Endometrial microvascular endothelial cells (primary cell): ENCODE measurements around the gene KRTAP5-11. TPM values are rescaled to one million over a fixed set of nuclear protein-coding genes. Genes with fewer than 3 reads are reported as not detected.
"Not testable (repeated sequence)": the region's sequence is repeated elsewhere in the genome, so short reads cannot be mapped to it uniquely, and the experiment has no call there.

ENCODE experiments used
- in situ Hi-C: cut with HindIII; loops from 2 replicates; pipeline ENCODE4 v1.10.0; 2017; ENCODE audit warnings: low sequenced_read_pairs, low pct_unique_long_range_greater_than_20kb; ENCODE audit errors: inconsistent ontology term
- total RNA-seq: library from RNA; depleted of rRNA; stranded (reverse); fragments of >200 nt; gene quantifications from one replicate; pipeline ENCODE4 v1.2.3, GENCODE V29; 2015; ENCODE audit errors: inconsistent ontology term

Gene KRTAP5-11
- total RNA-seq, 1 donor from 2014 or later, result not detected

- in situ Hi-C loops, result no loop called here
Measured at GRCh38 chr11:71538666-71538990, 44.0 kb downstream of the KRTAP5-11 start.

DNA sequence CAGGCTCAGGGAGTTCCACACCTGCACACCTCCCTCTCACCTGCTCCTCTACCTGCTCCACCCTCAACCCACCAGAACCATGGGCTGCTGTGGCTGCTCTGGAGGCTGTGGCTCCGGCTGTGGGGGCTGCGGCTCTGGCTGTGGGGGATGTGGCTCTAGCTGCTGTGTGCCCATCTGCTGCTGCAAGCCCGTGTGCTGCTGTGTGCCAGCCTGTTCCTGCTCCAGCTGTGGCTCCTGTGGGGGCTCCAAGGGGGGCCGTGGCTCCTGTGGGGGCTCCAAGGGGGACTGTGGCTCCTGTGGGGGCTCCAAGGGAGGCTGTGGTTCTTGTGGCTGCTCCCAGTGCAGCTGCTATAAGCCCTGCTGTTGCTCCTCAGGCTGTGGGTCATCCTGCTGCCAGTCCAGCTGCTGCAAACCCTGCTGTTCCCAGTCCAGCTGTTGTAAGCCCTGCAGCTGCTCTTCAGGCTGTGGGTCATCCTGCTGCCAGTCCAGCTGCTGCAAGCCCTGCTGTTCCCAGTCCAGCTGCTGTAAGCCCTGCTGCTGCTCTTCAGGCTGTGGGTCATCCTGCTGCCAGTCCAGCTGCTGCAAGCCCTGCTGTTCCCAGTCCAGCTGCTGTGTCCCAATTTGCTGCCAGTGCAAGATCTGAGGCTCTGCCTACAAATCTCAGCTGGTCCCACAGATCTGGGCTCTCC lies 44.6 kb downstream of the KRTAP5-11 start, which contains the start of gene KRTAP5-8:
TSS of gene KRTAP5-8 (plus strand) at position 49 of the 689 bp plus-strand sequence. CDS start at position 80, 31 bp downstream.
- in situ Hi-C loops, result not testable (repeated sequence)

DNA sequence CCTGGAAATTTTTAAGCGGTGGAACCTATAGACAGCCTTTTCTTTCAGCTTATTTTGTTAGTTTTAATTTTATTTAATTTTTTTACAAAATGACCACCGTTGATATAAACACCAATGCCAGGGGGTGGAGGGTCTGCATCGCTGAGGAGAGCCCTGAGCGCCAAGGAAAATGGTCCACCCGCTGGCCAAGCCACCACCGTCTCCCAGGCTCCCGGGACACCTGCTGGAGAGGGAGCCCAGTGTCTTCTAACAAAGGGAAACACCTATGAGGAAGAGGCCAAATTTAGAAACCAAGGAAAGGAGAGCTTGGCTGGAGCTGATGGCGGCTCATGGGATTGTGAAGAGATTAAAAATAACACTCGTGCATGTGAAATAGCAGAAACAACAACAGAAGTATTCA lies 45.1 kb downstream of the KRTAP5-11 start:
- in situ Hi-C loops, result no loop called here

- in situ Hi-C loops, result no loop called here
Measured at GRCh38 chr11:71535825-71536224, 46.9 kb downstream of the KRTAP5-11 start.

DNA sequence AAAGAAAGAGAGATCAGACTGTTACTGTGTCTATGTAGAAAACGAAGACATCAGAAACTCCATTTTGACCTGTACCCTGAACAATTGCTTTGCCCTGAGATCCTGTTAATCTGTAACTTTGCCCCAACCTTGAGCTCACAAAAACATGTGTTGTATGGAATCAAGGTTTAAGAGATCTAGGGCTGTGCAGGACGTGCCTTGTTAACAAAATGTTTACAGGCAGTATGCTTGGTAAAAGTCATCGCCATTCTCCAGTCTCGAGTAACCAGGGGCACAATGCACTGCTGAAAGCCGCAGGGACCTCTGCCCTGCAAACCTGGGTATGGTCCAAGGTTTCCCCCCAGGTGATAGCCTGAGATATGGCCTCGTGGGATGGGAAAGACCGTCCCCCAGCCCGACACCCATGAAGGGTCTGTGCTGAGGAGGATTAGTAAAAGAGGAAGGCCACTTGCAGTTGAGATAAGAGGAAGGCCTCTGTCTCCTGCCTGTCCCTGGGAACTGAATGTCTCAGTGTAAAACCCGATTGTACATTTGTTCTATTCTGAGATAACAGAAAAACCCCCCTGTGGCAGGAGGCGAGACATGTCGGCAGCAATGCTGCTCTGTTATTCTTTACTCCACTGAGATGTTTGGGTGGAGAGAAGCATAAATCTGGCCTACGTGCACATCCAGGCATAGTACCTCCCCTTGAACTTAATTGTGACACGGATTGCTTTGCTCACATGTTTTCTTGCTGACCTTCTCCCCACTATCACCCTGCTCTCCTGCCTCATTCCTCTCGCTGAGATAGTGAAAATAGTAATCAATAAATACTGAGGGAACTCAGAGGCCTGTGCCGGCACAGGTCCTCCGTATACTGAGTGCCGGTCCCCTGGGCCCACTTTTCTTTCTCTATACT lies 47.7 kb downstream of the KRTAP5-11 start:
- in situ Hi-C loops, result not testable (repeated sequence)

DNA sequence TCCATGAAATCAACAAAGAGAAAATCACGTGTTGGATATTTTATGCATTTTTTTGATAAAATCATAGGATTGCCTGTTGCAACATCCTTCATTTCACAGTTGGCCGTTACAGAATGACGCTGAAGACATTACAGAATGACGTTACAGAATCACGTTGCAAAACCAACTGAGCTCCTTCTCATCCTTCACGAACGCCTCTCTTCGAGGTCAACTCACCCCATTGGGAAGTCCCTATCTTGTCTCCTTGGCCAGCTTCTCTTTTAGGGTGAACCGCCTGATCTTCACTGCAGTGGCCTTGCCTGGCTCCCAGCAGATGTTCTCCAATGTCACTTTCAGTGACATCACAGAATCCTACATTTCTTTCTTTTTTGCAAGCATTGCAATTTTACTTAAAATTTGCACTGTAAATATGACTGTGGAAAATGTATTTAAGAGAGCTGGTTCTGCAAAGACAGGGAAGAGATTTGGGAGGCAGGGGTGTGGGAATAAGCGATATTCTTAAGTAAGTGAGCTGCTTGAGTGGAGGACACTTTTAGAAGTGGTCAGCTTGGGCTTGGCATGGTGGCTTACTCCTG lies 50.6 kb downstream of the KRTAP5-11 start:
- in situ Hi-C loops, result no loop called here

Other genes starting within 250 kb of the KRTAP5-11 start
- 43.2 TPM for gene DHCR7, start 134.5 kb downstream of the KRTAP5-11 start, total RNA-seq
- 81.0 TPM for gene NADSYN1, start 129.7 kb downstream of the KRTAP5-11 start, total RNA-seq
- gene KRTAP5-7, start 55.6 kb downstream of the KRTAP5-11 start, total RNA-seq, result not detected
- not detected for gene KRTAP5-8, start 44.9 kb downstream of the KRTAP5-11 start, total RNA-seq
- gene KRTAP5-9, start 34.5 kb downstream of the KRTAP5-11 start, total RNA-seq, result not detected
- not detected for gene KRTAP5-10, start 17.3 kb downstream of the KRTAP5-11 start, total RNA-seq